Esophagus squamous epithelium (tissue), 5 donors: ENCODE measurements around the gene SULT1E1. TPM values are rescaled to one million over a fixed set of nuclear protein-coding genes. Genes with fewer than 3 reads are reported as not detected.
A peak's percentile ranks its signal among the peaks of the same experiment; 100 is the strongest.
"Not testable (repeated sequence)": the region's sequence is repeated elsewhere in the genome, so short reads cannot be mapped to it uniquely, and the experiment has no call there.

Source experiments
- DNase-seq: peaks from one replicate; lab custom pipeline; 2025; lab: John Stamatoyannopoulos, UW
- H3K27ac ChIP-seq, 4 donors: fragments of 200-600 bp; sonication (generic); one replicate each; pipeline ENCODE4 v1.5.1; 2016 to 2019; ENCODE audit warnings: mild to moderate bottlenecking in 1 of 4
- H3K27me3 ChIP-seq, 4 donors: fragments of 200-600 bp; sonication (generic); 1 replicate in 3 of 4; 2 replicates in 1 of 4; pipeline versions ENCODE4 v1.5.1 to v1.6.0; 2017 to 2021; ENCODE audit warnings: antibody characterized with exemption in 1 of 4
- H3K36me3 ChIP-seq, 3 donors: fragments of 200-600 bp; sonication (generic); one replicate each; pipeline ENCODE4 v1.5.1; 2016 to 2019
- H3K4me1 ChIP-seq, 3 donors: fragments of 200-600 bp; sonication (generic); one replicate each; pipeline ENCODE4 v1.5.1; 2017 to 2019
- H3K4me3 ChIP-seq, 4 donors: fragments of 200-600 bp; sonication (generic); 1 replicate in 3 of 4; 2 replicates in 1 of 4; pipeline ENCODE4 v1.5.1; 2016 to 2019; ENCODE audit warnings: mild to moderate bottlenecking in 2 of 4, moderate library complexity in 1 of 4
- H3K9me3 ChIP-seq, 3 donors: fragments of 200-600 bp; sonication (generic); one replicate each; pipeline ENCODE4 v1.5.1; 2016 to 2019
- POLR2A ChIP-seq, 4 donors: fragments of 450-650 bp; IDR thresholded peaks; one replicate each; pipeline ENCODE4 v1.6.1; 2017; ENCODE audit warnings: antibody characterized with exemption in 4 of 4, mild to moderate bottlenecking in 4 of 4, moderate library complexity in 3 of 4
- WGBS, 2 donors: methylation state at CpG; one replicate each; pipeline ENCODE4 v1.1.5; 2018; 5-methylcytosine and 5-hydroxymethylcytosine counted together
- intact Hi-C: fragments of 100-400 bp; cut with DNase I; formaldehyde crosslinking; loops from one replicate; pipeline ENCODE4 v1.15.0; 2022
- total RNA-seq, 4 donors: library from RNA; depleted of rRNA; stranded (reverse); fragments of >200 nt; gene quantifications; one replicate each; pipeline ENCODE4 v1.1.0, GENCODE V29; 2016
- TF ChIP-seq, protein P1 (sequence below), 6 experiments: fragments of 450-650 bp in 4 of 6; fragments of 200-600 bp in 2 of 6; sonication (generic) in 2 of 6; IDR thresholded peaks; one replicate each; pipeline ENCODE4 v1.5.1; 2016 to 2019; ENCODE audit warnings: antibody characterized with exemption in 6 of 6, mild to moderate bottlenecking in 4 of 6, moderate library complexity in 4 of 6
- donor health status: DM: yes; HTN: yes; CAD: no.

The SULT1E1 gene
- total RNA-seq, 4 donors from 2014 or later: 0.61 to 13.5 TPM; not detected in 2

DNA sequence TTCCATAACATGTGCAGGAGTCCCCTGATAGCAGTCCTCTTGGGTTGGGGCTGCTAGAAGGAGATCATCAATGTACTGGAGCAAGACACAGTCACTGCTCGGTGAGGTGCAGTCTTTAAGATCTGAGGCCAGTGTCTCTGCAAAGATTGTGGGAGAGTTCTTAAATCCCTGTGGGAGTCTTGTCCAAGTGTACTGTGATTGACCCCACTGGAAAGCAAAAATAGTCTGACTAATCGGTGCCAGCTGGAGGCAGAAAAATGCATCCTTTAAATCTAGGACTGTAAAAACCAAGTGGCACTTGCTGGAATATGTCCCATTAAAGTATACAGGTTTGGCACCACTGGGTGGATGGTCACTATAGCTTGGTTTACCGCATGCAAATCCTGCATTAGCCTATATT, 31.1 kb downstream of the SULT1E1 start:
- intact Hi-C loops: no loop called here
- no peaks in the 10 kb centered on the region for H3K27me3 ChIP-seq
- WGBS, 2 donors: 67 to 100% methylated on average over 3 of the region's 3 CpGs
- no peaks in the 10 kb centered on the region for H3K9me3 ChIP-seq
- TF ChIP-seq, protein P1, sequence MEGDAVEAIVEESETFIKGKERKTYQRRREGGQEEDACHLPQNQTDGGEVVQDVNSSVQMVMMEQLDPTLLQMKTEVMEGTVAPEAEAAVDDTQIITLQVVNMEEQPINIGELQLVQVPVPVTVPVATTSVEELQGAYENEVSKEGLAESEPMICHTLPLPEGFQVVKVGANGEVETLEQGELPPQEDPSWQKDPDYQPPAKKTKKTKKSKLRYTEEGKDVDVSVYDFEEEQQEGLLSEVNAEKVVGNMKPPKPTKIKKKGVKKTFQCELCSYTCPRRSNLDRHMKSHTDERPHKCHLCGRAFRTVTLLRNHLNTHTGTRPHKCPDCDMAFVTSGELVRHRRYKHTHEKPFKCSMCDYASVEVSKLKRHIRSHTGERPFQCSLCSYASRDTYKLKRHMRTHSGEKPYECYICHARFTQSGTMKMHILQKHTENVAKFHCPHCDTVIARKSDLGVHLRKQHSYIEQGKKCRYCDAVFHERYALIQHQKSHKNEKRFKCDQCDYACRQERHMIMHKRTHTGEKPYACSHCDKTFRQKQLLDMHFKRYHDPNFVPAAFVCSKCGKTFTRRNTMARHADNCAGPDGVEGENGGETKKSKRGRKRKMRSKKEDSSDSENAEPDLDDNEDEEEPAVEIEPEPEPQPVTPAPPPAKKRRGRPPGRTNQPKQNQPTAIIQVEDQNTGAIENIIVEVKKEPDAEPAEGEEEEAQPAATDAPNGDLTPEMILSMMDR (IDR thresholded peaks at IDR 0.05): no peak
- no peak for TF ChIP-seq POLR2A (IDR thresholded peaks at IDR 0.05)
- peaks cover 0 to 41% (median 12%) of the 10 kb centered on the region in 3 donors for H3K4me1 ChIP-seq
- H3K4me3 ChIP-seq: no peak overlapping the region
- no peak overlapping the region for H3K27ac ChIP-seq
- H3K36me3 ChIP-seq: no peaks in the 10 kb centered on the region
- no peak for DNase-seq

DNA sequence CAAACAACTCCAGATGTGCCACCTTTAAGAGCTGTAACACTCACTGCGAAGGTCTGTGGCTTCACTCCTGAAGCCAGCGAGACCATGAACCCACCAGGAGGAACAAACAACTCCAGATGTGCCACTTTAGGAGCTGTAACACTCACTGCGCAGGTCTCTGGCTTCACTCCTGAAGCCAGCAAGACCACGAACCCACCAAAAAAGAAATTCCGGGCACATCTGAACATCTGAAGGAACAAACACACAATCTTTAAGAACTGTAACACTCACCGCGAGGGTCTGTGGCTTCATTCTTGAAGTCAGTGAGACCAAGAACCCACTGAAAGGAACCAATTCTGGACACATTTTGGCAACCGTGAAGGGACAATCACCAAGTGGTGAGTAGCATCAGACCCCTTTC, 34.9 kb downstream of the SULT1E1 start:
- H3K4me3 ChIP-seq, H3K36me3 ChIP-seq, H3K27ac ChIP-seq, H3K9me3 ChIP-seq, H3K27me3 ChIP-seq, intact Hi-C loops, DNase-seq, H3K4me1 ChIP-seq: not testable (repeated sequence)
- WGBS, 2 donors: 72% methylated on average over 6 to 8 of the region's 8 CpGs

DNA sequence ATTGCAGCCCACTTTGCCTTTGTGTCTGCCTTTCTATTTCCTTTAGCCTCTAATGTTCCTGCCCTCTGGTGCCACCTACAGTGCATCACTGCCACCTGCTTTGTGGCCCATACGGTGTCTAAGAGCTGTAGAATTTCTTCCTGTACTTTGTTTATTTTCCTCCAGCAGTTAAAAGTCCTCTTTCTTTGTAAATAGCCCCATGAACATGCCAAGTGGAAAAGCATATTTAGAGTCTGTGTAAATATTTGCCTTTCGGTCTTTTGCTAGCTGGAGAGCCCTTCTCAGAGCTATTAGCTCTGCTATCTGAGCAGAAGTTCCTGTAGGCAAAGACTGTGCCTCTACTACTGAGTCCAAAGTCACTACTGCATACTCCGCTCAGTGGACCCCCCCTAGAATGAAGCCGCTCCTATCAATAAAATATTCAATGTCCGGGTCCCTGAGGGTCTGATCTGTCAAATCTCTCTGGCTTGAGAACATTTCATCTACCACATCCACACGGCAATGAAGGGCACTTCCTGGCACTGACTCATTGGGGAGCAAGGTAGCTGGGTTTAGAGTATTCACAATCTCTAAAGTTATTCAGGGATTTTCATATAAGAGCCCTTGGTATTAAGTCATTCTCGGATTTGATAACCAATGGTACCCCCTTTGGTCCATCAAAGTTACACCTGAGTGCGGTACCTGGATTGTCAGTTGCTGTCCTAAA, 36.3 kb downstream of the SULT1E1 start:
- Histone ChIP-seq H3K27me3 (no peaks in the 10 kb centered on the region), H3K9me3 (no peaks in the 10 kb centered on the region), H3K27ac (no peak overlapping the region), H3K4me1 (no peaks in the 10 kb centered on the region), H3K36me3 (no peaks in the 10 kb centered on the region), H3K4me3 (no peak overlapping the region)
- no peak for DNase-seq
- TF ChIP-seq, protein P1 (IDR thresholded peaks at IDR 0.05): peak in 4 of 6 experiments; percentile 30 to 68 (median 54)
- TF ChIP-seq POLR2A (IDR thresholded peaks at IDR 0.05): no peak
- 63 to 67% methylated on average over 8 of the region's 8 CpGs for WGBS, 2 donors
- intact Hi-C loops: no loop called here

DNA sequence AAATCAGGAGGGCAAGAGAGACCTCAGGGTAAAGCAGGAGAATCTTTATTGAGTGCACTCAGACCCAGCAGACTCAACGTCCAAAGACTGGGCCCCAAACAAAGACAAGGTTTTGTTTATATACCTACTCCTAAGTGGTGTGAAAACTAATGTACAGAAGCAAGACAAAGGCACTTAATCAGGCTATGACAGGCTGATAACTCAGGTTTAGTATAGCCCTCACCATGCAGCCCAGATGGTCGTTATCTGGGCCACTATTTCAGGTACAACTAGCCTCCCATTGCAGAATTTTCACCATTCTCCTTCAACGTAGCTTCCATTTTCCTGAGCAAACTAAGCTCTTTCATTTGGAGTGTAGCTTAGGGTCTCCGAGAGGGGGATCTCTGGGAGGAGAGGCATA, 36.9 kb downstream of the SULT1E1 start:
- no peaks in the 10 kb centered on the region for H3K27me3 ChIP-seq
- H3K9me3 ChIP-seq: no peaks in the 10 kb centered on the region
- DNase-seq: no peak
- TF ChIP-seq, protein P1 (IDR thresholded peaks at IDR 0.05): no peak
- no peak for TF ChIP-seq POLR2A (IDR thresholded peaks at IDR 0.05)
- no peak overlapping the region for H3K27ac ChIP-seq
- H3K36me3 ChIP-seq: no peaks in the 10 kb centered on the region
- intact Hi-C loops: no loop called here
- no peaks in the 10 kb centered on the region for H3K4me1 ChIP-seq
- H3K4me3 ChIP-seq: no peak overlapping the region
- WGBS, 2 donors: 66 to 70% methylated on average over 4 of the region's 4 CpGs

DNA sequence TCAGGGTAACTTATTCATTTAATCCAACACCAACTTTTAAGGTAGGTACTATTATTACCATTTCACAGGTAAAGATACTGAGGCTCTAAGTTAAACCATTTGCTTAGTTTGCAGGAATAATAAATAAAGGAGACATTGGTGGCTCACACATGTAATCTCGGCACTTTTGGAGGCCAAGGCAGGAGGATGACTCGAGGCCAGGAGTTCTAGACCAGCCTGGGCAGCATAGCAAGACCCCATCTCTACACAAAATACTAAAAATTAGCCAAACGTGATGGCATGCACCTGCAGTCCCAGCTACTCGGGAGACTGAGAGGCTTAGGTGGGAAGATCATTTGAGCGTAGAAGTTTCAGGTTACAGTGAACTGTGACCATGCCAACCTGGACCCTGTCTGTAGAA, 37.7 kb downstream of the SULT1E1 start:
- intact Hi-C loops: no loop called here
- H3K4me1 ChIP-seq: no peaks in the 10 kb centered on the region
- H3K4me3 ChIP-seq: no peak overlapping the region
- WGBS, 2 donors: 72 to 83% methylated on average over 5 of the region's 5 CpGs
- H3K27me3 ChIP-seq: no peaks in the 10 kb centered on the region
- no peaks in the 10 kb centered on the region for H3K9me3 ChIP-seq
- no peaks in the 10 kb centered on the region for H3K36me3 ChIP-seq
- TF ChIP-seq, protein P1 (IDR thresholded peaks at IDR 0.05): no peak
- no peak for TF ChIP-seq POLR2A (IDR thresholded peaks at IDR 0.05)
- DNase-seq: no peak
- H3K27ac ChIP-seq: no peak overlapping the region
